Measurements from ENCODE around the gene ADAMTS8.
"Not testable (repeated sequence)": the region's sequence is repeated elsewhere in the genome, so short reads cannot be mapped to it uniquely, and the experiment has no call there.

Gene ADAMTS8

DNA sequence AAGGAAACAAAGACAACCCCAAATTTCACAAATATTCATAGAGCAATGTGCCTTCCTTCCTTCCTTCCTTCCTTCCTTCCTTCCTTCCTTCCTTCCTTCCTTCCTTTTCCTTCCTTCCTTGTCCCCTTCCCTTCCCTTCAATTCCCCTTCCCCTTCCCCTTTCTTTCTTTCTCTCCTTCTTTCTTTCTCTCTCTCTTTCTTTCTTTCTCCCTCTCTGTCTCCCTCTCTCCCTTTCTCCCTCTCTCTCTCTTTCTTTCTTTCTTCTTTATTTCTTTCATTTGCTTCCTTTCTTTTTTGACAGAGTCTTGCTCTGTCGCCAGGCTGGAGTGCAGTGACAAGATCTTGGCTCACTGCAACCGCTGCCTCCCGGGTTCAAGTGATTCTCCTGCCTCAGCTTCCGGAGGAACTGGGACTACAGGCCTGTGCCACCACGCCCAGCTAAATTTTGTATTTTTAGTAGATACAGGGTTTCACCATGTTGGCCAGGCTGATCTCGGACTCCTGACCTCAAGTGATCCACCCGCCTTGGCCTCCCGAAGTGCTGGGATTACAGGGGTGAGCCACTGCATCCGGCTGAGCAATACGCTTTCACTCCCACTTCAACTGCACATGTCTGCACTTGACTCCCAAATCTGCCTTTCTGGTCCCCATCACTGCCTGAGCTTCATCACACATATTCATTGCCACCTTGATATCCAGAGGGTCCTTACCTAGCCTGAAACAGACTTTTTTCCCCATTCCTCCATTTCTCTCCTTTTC lies 10.2 kb upstream of the ADAMTS8 start:
- DNase-seq, result not testable (repeated sequence)

DNA sequence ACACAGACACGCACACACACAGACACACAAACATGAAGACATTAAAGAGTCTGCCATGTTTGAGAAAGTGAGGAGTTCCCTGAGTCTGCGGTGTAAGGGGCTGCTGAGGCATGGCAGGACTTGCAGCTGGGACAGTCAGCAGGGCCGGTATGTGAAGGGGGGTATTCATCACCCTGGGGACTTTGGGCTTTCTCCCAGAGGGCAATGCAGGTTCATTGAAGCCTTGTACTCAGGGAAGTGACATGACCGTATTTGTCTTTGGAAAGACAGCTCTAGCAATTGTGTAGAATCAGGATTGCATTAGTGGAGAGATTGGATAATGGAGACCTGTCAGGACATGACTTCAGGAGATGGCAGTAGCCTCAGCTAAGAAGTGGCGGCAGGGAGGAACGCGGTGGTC lies 9.4 kb upstream of the ADAMTS8 start:
- no peak for DNase-seq

DNA sequence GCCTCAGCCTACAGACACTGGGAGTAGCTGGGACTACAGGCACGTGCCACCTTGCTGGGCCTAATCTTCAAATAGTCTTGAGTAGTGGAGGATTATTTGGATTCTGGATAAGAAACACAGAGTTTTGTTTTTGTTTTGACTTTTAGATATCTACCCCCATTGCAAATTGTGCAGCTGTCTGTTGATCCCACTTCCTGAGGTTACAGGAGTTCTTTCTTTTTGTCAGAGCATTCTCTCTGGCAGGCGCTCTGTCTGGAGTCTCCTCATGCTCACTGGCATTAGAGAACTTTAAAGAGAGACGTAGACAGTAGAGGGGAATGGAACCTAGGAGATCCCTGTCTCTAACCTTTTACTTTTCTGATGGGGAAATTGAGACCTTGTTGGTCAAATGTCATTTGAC lies 7.8 kb upstream of the ADAMTS8 start:
- no peak for DNase-seq

DNA sequence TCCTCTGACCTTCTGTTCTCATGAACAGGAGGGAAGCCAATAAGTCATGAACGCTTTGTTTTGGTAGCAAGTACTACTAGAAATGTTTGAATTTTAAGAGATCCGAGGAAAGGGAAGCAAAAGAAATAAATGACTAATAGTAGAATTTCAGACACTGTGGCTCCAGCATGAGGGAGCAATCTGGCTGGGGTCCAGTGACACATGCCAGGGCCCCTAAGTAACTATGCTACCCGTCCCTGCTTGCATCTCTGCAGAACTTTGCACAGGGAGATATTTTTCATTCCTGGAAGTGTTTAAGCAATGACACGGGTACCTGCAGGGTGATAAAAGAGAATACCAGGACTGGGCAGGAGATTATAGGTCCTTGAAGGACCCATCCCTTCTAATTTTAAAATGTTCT lies 7.3 kb upstream of the ADAMTS8 start:
- DNase-seq, result no peak

DNA sequence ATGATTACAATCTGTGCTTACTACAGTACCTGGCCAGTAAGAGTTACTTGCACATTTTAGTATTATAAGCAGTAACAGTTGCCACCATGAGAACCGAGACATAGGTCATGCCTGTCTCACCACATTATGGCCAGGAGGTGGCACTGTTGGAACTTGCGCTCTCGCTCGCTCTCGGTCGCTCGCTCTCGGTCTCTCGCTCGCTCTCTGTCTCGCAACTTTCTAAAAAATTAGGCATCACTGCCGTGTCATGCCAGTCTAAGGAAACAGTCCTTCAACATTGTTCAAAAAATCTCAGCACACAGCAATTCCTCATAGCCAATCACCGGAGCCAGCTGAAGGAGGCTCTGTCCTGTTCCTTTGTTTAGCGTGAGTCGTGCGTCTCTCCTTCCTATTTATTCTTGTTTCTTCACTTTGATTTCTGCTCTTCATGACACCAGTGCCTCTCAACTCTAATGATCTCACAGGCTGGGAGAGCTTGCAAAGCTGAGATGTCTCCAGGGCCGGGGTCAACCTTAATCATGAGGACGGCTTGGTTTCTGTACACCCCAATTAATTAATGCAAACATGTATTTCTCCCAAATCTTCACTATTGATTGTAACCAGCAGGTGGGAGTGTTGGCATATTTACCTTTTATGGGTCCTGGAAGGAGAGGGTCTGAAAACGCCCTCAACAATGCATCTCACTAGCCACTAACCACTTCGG lies 6.3 kb upstream of the ADAMTS8 start:
- DNase-seq, result no peak

DNA sequence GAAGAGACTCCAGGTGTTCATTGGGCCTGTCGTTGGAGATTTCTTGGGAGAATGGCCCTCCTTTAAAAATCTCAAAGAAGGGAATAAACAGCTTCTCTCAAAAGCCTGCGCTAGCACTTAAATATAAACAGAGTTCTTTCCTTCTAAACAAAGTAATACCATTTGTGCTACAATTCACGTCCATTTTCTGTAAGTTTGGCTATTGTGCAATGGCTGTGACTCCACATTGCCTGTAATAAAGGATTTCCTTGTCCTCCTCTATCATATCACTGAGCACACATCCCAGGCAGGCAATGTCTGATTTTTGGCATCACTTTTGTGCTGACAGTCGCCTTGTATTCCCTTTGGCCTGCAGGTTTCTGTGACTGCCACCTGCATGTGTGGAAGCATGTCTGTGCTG lies 4.9 kb upstream of the ADAMTS8 start:
- DNase-seq, result no peak

DNA sequence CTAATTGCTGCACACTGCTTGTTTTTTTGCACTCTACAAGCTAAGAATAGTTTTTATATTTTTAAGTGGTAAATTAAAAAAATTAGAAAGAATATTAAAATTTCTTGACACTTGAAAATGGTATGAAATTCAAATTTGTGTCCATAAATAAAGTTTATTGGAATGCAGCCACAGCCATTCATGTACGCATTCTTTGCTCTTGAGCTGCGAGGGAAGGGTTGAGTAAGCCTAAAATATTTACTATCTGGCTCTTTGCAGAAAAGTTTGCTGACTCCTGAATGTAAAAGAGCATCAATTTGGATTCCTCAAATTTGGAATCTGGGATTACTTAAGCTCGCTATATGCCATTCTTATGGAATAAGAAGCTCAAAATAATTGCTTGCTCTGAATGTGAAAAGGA lies 3.4 kb upstream of the ADAMTS8 start:
- no peak for DNase-seq

DNA sequence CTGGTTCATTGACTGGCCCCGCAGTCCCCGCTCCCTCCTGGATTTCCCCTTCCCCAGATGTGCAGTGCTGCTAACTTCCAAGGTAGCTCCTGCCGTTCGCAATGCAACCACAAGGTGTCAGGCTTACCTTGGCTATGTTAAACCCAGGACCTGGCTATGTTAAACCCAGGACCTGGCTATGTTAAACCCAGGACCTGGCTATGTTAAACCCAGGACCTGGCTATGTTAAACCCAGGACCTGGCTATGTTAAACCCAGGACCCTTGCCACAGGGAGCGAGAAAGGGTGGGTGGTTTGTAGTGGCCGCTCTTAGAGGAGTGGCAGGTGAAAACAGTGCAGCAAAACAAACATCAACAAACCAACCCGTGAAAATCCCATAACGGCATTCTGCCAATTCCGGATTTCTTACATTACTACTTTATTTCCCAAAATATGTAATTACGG lies 2.9 kb upstream of the ADAMTS8 start:
- peak; percentile 88 for DNase-seq

DNA sequence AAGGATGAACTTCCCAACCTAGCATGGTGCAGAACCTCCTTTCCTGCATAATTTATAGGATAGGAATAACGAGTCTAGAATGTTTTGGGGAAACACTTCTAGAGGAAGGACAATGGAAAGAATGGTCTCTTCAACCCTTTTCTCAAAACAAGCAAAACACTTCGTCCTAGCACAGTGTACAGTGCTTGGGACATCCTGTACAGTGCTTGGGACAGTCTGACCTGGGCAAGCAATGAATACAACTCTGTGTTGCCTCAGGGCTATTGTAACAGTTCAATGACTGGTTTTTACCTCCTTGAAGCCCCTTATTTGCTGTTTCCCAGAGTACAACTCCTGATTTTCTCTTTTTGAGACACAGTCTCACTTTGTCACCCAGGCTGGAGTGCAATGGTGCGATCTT lies 1.6 kb upstream of the ADAMTS8 start:
- no peak for DNase-seq

DNA sequence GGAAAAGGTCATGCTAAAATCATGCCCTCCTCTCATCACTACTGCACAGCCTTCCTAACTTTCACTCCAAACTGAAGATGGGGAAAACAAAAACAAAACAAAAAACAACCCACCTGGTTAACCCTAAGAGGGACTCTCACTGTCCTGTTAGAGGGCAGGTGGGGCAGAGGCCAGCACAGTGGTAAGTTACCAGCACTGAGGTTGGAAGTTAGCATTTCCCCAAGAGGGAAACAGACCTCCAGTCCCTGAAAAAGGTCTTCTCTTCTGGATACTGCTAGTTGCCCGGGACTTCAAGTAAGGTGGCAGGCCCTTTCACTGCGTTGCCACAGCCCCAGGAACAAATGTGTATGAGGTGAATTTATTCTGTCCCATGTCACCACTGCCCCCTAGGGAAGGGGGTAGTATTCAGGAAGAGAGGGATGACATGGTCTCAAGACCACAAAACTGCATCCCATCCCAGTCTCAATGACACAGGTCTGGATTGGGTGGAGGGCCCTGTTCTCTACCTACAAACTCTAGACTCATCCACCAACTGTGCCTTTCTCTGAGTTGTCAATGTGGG lies 792 bp upstream of the ADAMTS8 start:
- DNase-seq, result no peak

DNA sequence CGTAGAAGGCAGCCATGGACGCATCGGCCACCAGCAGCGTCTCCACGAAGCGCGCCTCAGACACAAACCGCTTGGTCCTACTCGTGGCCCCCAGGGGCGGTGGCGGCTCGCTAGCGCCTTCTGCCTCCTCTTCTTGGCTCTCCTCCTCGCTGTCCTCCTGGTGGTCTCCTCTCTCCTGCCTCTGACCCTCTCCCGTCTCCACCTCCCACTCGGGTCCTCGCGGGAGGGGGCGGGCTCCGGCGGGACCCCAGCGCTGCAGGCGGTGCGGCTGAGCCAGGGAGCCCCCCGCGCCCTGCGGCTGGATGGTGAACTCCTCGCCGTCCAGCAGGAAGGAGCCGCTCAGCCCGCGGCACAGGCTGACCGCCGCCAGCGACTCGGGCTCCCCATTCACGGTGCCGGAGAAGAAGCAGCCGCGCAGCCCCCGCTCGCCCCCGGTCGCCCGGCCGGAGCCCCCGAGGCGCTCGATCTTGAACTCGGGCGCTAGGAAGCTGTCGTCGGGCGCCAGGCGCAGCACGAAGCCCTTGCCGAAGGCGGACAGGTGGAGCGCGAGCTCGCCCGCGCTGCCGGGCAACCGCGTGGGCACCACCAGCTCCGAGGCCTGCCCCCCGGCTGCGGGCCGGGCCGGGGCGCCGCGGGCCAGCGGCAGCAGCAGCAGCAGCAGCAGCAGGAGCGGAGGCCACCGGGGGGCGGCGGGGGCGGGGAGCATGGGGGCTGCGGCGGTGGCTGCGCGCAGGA lies 661 bp downstream of the ADAMTS8 start:
- DNase-seq, result no peak

DNA sequence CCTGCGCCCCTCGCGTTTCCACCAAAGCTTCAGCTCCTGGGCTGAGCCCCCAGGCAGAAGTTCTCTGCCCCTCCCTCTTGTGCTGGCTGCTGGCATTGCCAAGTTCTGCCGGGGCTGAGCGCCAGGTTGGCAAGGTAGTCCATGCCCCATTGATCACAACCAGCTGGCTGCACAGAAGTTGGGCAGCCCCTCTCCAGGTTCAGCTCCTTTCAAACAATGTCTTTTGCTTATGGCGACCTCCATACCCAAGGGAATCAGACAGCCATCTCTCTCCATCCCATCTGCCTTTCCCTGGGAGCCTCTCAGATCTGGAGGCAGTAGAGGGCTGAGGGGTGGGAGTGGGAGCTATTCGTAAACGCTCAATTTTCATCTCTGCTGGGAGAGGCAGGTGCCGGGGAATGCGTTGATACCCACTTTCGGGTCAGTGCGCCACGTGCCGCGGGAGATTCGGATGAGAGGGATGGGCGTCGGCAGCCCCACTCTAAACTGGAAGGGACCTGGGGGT lies 1.5 kb downstream of the ADAMTS8 start:
- DNase-seq, result no peak

DNA sequence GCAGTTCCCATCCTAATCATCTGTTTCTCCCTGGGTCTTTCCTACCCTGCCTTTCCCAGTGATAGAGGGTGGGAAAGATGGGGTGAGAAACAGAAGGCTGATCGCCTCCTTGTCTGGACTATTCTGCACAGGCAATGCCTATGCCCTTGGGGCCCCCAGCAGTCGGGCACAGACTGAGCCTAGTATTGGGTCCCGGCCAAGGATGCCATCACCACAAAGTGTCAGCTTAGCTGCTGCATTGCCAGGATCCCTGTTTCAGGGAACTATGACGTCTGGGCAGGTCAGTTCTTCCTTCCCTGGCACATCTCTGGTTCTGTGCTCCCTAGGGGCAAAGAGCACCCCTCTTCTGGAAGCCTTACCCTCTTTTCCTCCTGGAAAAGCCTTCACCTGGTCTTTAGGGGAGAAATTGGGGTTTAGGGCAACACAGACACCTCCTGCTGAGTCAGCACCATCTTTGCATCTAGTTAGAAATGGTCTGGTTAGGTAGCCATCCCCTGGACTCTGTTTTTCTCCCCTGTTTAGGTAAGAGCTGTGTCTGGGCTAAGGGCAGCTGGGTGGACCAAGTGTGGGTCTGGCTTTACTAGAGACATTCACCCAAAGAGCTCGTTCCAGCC lies 2.1 kb downstream of the ADAMTS8 start:
- no peak for DNase-seq

DNA sequence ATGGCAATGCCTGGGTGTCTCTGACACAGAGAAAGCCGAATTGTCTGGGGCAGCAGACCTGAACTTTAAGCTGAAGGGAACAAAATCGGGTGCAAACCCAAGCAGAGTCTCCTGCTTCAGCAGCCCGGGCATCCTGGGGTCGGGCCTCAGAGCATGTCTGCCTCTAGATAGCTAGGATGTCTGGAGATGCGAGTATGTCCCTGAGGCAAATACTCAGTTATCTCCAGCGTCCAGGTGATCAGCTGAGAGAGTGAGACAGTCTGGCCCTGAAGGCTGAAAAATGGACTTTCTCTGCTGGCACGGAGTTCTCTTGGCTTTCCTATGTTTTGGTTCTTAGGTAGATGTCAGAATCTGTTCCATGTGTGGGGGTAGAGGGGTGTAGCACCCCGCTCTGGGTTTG lies 3.3 kb downstream of the ADAMTS8 start:
- no peak for DNase-seq

DNA sequence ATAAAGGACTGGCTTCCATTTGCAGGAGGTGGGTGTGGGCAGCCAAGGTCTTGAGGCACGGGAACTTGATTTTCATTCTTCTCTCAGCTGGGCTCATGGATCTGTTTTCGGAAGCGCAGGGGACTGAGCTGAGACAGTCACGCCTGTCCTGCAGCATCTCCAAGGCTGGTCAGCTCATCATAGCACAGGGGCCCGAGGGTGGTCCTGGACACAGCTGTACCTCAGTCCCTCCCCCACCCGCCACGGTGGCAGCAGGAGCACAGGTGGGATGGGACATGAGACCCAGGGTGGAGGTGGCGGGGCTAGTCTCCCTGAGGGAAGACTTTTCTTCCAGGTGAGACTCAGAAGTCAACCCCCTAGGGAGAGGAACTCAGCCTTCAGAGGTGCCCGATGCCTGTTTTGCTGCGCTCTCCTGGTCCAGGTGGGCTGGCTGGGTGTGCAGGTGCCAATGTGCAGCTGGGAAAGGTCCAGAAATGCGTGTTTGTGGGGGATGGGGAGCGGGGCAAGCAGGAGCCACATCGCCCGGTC lies 3.7 kb downstream of the ADAMTS8 start:
- DNase-seq, result no peak

DNA sequence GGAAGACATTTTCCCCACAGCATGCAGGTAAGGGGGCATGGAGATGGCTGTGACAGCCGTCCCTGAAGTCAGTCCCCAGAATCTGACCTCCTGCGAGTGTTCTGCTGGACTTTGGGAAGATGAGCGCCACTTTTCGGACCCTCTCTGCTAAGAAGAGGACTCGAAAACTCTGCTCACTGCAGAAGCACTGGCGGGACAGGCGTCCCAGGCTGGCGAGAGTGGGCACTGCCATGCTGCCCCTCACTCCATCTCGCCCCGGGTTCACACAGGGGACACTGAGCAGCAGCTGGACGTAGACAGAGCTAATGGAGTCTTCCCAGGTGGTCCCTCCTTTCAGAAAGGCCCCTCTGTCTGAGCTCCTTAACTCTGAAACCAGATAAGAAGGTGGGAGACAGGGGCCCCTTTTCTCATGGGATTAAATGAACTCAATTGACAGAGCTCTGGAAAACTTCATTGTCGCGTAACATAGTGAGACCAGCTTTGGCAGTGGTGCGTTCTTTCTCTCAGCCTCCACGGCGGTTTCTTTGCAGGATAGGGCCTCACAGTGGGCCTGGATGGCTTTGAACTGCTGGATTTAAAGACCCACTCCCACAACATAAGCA lies 4.8 kb downstream of the ADAMTS8 start:
- DNase-seq, result no peak

DNA sequence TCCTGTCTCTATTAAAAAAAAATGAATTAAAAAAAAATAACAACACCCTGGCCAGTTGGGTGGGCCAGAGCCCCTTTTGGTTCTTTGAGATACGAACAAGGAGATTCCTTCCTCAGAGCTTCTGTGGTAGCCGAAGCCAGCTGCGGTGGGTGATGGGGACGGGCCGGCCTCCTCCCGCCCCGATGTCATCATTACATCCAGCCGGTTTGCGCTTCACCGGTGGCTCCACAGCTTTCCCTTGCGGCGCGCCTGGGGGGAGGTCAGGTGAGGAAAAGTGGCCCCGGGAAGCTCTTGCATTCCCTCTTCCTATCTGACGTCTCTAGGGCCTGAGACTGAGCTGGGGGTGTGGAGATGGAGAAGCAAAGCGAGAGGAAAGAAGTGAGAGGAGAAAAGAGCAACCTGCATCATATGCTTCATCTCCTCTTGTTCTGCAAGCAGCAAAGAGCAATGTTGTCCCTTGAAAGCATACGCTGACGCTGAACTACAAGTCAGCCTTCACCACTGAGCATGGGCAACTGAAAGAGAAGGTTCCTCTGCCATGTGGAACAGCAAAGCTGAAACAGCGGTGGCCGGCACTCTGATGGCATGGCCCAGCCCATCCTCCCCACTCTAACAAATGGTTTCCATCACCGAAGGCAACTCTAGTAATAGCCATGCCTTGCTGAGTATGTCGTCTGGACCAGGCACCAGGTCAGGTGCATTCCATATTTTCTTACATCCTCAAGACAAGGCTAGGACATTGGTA lies 6.0 kb downstream of the ADAMTS8 start:
- DNase-seq, result no peak

DNA sequence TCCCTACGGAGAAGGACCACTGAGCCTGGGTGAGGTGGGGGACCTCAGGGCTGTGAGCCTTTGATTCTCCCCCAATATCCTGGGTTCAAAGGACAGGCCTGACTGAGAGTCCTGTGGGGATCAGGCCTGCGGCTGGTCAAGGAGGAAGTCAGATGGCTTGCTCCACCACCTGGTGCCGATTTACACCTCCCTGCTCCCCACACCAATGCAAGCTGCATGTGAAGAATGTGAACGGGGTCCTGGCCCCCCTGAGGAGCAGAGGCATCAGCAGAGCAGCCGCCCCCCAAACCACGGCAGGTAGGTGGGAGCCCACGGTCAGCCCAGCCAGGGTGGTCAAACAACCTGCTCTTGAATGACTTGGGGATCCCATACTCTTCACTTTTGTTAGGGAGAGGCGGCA lies 6.7 kb downstream of the ADAMTS8 start:
- no peak for DNase-seq

DNA sequence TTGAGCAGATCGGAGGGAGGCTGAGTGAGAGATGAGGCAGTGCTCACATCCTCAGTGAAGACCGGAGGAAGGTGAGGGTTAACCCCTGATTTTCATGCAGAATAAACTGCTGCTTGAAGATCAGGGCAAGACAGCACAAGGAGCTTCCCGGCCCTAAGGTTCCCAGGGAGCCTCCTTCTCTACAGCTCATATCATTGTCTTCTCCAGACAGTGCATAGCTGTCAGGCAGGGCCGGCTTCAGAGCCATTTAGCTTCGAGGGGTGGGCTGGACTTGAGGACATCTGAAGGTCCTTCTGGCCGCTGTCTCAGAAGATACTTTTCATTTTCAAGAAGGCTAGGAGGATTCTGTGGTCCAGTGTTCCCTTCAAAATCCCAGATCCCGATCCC lies 7.2 kb downstream of the ADAMTS8 start:
- DNase-seq, result no peak

DNA sequence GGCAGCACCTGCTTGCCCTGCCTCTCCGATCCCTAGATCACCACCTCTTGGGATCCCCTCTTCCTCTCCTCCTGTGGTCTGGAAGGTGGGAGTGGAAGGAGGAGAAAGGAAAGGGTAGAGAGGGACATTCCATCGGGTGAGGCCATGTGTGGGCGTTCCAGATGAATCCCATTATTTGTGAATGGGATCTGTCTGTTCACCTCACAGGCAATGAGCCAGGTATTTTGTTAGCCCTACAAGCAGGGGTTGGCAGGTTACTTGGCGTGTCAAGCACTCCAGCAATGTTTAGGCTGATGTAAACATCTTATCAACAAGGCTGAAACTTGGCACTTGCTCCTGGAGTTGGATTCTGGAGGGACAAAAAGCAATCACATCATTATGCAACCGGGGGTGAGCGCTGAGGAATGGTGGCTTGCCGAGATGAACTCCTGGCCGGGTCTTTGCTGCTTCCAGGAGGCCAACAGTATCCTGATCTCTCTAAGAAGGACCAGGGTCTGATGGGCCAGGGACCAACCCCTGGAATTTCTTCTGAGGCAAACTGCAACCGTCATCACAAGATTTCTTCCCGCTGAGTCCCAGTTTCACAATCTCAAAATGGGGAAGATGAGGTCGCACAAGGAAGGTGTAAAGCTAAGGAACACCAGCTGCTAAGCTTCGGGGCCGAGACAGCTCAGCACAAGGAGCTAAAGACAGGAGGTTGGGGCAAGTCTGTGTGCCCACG lies 7.8 kb downstream of the ADAMTS8 start:
- DNase-seq, result no peak

DNA sequence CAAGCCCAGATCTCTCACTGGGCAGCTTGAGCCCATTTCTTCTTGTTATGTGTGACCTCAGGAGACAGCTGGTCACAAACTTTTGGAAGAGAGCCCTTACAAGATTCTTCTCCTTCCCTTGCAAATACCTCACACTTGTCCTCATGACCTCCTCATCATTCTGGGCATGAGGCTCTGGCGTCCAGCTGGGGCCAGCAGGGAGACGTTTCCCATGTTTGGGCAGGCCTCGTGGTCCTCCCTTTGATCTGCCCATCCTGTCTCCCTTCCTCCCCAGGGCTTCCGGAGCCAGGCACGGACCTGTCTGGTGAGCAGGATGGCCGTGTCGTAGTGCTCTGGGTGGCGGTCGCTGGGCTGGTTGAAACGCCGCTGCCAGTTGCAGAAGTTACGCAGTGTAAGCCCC lies 9.7 kb downstream of the ADAMTS8 start:
- DNase-seq, result no peak

Data from 8988T (cell line).